DND-41 (cell line): ENCODE measurements around the gene SIKE1.

Experiments
- ATAC-seq: fragments of 200-7000 bp; cut with Tn5 transposase; 3 replicates; pipeline ENCODE4 v1.9.1; 2021; ENCODE audit warnings: low read depth; ENCODE audit not compliant: insufficient read depth
- DNase-seq: peaks from one replicate; pipeline ENCODE4 v3.0.0-alpha.2; 2020
- H2AFZ ChIP-seq: 2 replicates; pipeline ENCODE4 v1.6.0; 2012; ENCODE audit warnings: low read depth, low read length
- H3K27ac ChIP-seq: 2 replicates; pipeline ENCODE4 v1.5.1; 2012; ENCODE audit warnings: low read length, inconsistent platforms
- H3K27me3 ChIP-seq: fragments of 200-600 bp; sonication (generic); 2 replicates; pipeline ENCODE4 v1.6.0; 2012; ENCODE audit warnings: low read length, mild to moderate bottlenecking, inconsistent platforms; ENCODE audit not compliant: insufficient read depth, poor library complexity
- H3K36me3 ChIP-seq: 2 replicates; pipeline ENCODE4 v1.5.1; 2012; ENCODE audit warnings: low read length, inconsistent platforms; ENCODE audit not compliant: insufficient read depth
- H3K4me1 ChIP-seq: 2 replicates; pipeline ENCODE4 v1.5.1; 2012; ENCODE audit warnings: mild to moderate bottlenecking, low read length; ENCODE audit not compliant: insufficient read depth
- H3K4me2 ChIP-seq: 2 replicates; pipeline ENCODE4 v1.6.0; 2012; ENCODE audit warnings: mild to moderate bottlenecking, moderate library complexity, low read length, inconsistent platforms; ENCODE audit not compliant: insufficient read depth
- H3K4me3 ChIP-seq, 2 experiments: fragments of 200-600 bp in 1 of 2; shearing (Covaris generic) in 1 of 2; 2 replicates each; pipeline ENCODE4 v1.5.1; 2012 to 2016; ENCODE audit warnings: inconsistent platforms in 2 of 2, low read length in 2 of 2, mild to moderate bottlenecking in 2 of 2, low read depth in 1 of 2, moderate library complexity in 1 of 2
- H3K79me2 ChIP-seq: 2 replicates; pipeline ENCODE4 v1.6.0; 2012; ENCODE audit warnings: low read length, inconsistent platforms; ENCODE audit not compliant: insufficient read depth
- H3K9ac ChIP-seq: 2 replicates; pipeline ENCODE4 v1.6.0; 2012; ENCODE audit warnings: low read depth, mild to moderate bottlenecking, inconsistent platforms, low read length, moderate library complexity
- H3K9me3 ChIP-seq: 2 replicates; pipeline ENCODE4 v1.5.1; 2012; ENCODE audit warnings: low read length, moderate library complexity, mild to moderate bottlenecking, inconsistent platforms; ENCODE audit not compliant: insufficient read depth, severe bottlenecking
- H4K20me1 ChIP-seq: 2 replicates; pipeline ENCODE4 v1.6.0; 2012; ENCODE audit warnings: low read length; ENCODE audit not compliant: insufficient read depth
- CTCF ChIP-seq: IDR thresholded peaks from 2 replicates; pipeline ENCODE4 v1.5.1; 2012; ENCODE audit warnings: borderline replicate concordance, low read length, moderate library complexity, mild to moderate bottlenecking; ENCODE audit not compliant: poor library complexity, severe bottlenecking; ENCODE audit errors: extremely low read depth
- EZH2 ChIP-seq: IDR thresholded peaks from 3 replicates; pipeline ENCODE4 v1.6.1; 2012; ENCODE audit warnings: borderline replicate concordance, low read depth, mild to moderate bottlenecking, moderate library complexity, low read length, inconsistent platforms; ENCODE audit not compliant: severe bottlenecking

SIKE1 gene

GRCh38 chr1:114729782-114730181 lies 50.7 kb downstream of the SIKE1 start:
- Histone ChIP-seq H3K4me1 (no peaks in the 10 kb centered on the region), H3K4me2 (no peak overlapping the region), H3K9ac (no peak overlapping the region), H3K36me3 (peaks cover 99% of the 10 kb centered on the region), H3K27ac (no peak overlapping the region), H3K79me2 (peaks cover 40% of the 10 kb centered on the region), H3K9me3 (no peaks in the 10 kb centered on the region), H4K20me1 (peaks cover 9% of the 10 kb centered on the region; the same call in 1 of the 2 replicates), H3K27me3 (no peaks in the 10 kb centered on the region), H2AFZ (no peak overlapping the region), H3K4me3 (no peak overlapping the region)
- DNase-seq, result no peak
- TF ChIP-seq CTCF (no peak), EZH2 (no peak)
- no peak for ATAC-seq

- Histone ChIP-seq H2AFZ (no peak overlapping the region), H3K36me3 (peaks cover 99% of the 10 kb centered on the region), H3K4me2 (no peak overlapping the region), H4K20me1 (peaks cover 9% of the 10 kb centered on the region; the same call in 1 of the 2 replicates), H3K9ac (no peak overlapping the region), H3K79me2 (peaks cover 38% of the 10 kb centered on the region), H3K4me3 (no peak overlapping the region), H3K9me3 (no peaks in the 10 kb centered on the region), H3K4me1 (no peaks in the 10 kb centered on the region), H3K27ac (no peak overlapping the region), H3K27me3 (no peaks in the 10 kb centered on the region)
- ATAC-seq (no peak), DNase-seq (no peak)
- TF ChIP-seq CTCF, result no peak
- no peak for TF ChIP-seq EZH2
Measured at GRCh38 chr1:114728553-114728952, 51.9 kb downstream of the SIKE1 start.

- no peak for ATAC-seq
- Histone ChIP-seq H3K4me2 (no peak overlapping the region), H3K9me3 (no peaks in the 10 kb centered on the region), H3K27ac (no peak overlapping the region), H3K4me1 (no peaks in the 10 kb centered on the region), H2AFZ (no peak overlapping the region), H3K36me3 (peaks cover 97% of the 10 kb centered on the region), H3K79me2 (peaks cover 22% of the 10 kb centered on the region; the same call in 1 of the 2 replicates), H4K20me1 (peaks cover 12% of the 10 kb centered on the region; the same call in 1 of the 2 replicates), H3K27me3 (no peaks in the 10 kb centered on the region), H3K9ac (no peak overlapping the region), H3K4me3 (no peak overlapping the region)
- DNase-seq, result no peak
- TF ChIP-seq CTCF (no peak), EZH2 (no peak)
Measured at GRCh38 chr1:114725230-114725629, 55.3 kb downstream of the SIKE1 start.

GRCh38 chr1:114723915-114724314 lies 56.6 kb downstream of the SIKE1 start:
- Histone ChIP-seq H3K4me1 (no peaks in the 10 kb centered on the region), H3K9ac (no peak overlapping the region), H3K4me3 (no peak overlapping the region), H3K36me3 (peaks cover 97% of the 10 kb centered on the region), H3K9me3 (no peaks in the 10 kb centered on the region), H3K79me2 (peaks cover 20% of the 10 kb centered on the region; the same call in 1 of the 2 replicates), H4K20me1 (peaks cover 12% of the 10 kb centered on the region; the same call in 1 of the 2 replicates), H3K27ac (no peak overlapping the region), H2AFZ (no peak overlapping the region), H3K4me2 (no peak overlapping the region), H3K27me3 (no peaks in the 10 kb centered on the region)
- DNase-seq (no peak), ATAC-seq (no peak)
- TF ChIP-seq EZH2, result no peak
- TF ChIP-seq CTCF, result no peak
